Omental fat pad (tissue), 4 donors: ENCODE data around the gene GALNT13. TPM values are rescaled to one million over a fixed set of nuclear protein-coding genes. Genes with fewer than 3 reads are reported as not detected.

ENCODE experiments used
- ATAC-seq: fragments of 150-250 bp; one replicate; pipeline ENCODE4 v1.9.1; 2016; ENCODE audit warnings: mild to moderate bottlenecking, moderate library complexity; ENCODE audit not compliant: low FRiP score
- DNase-seq: peaks from one replicate; pipeline ENCODE4 v3.0.0-alpha.2; 2019; ENCODE audit warnings: low spot score
- total RNA-seq, 4 donors: library from RNA; depleted of rRNA; stranded (reverse); fragments of >200 nt; gene quantifications; one replicate each; pipeline ENCODE4 v1.1.0, GENCODE V29; 2016
- TF ChIP-seq, protein P1 (sequence below), 3 donors: fragments of 450-650 bp; IDR thresholded peaks; one replicate each; pipeline ENCODE4 v1.5.1; 2016 to 2017; ENCODE audit warnings: antibody characterized with exemption in 3 of 3, mild to moderate bottlenecking in 3 of 3, moderate library complexity in 2 of 3

GALNT13 gene
- total RNA-seq, 4 donors from 2014 or later = 0.38 to 1.8 (median 0.54) TPM

DNA sequence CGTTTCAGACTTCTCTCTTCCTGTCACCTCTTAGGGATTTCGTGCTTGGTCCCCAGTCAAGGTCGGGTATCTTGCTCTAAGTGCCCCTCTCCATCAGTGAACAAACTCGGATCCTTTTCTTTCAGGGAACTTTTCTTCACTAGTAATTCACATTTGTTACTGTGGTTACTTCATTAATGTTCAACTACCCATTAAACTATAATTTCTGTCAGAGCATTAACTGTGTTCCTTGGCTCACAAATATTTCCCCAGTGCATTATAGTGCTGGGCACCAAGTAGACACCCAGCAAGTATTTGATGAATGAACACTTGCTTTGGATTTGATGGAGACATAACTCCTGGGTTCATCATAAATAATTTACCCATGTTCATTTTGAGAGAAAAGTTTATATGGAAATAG lies 617.1 kb downstream of the GALNT13 start:
- no peak for ATAC-seq
- TF ChIP-seq, protein P1, sequence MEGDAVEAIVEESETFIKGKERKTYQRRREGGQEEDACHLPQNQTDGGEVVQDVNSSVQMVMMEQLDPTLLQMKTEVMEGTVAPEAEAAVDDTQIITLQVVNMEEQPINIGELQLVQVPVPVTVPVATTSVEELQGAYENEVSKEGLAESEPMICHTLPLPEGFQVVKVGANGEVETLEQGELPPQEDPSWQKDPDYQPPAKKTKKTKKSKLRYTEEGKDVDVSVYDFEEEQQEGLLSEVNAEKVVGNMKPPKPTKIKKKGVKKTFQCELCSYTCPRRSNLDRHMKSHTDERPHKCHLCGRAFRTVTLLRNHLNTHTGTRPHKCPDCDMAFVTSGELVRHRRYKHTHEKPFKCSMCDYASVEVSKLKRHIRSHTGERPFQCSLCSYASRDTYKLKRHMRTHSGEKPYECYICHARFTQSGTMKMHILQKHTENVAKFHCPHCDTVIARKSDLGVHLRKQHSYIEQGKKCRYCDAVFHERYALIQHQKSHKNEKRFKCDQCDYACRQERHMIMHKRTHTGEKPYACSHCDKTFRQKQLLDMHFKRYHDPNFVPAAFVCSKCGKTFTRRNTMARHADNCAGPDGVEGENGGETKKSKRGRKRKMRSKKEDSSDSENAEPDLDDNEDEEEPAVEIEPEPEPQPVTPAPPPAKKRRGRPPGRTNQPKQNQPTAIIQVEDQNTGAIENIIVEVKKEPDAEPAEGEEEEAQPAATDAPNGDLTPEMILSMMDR (IDR thresholded peaks at IDR 0.05) = no peak

DNA sequence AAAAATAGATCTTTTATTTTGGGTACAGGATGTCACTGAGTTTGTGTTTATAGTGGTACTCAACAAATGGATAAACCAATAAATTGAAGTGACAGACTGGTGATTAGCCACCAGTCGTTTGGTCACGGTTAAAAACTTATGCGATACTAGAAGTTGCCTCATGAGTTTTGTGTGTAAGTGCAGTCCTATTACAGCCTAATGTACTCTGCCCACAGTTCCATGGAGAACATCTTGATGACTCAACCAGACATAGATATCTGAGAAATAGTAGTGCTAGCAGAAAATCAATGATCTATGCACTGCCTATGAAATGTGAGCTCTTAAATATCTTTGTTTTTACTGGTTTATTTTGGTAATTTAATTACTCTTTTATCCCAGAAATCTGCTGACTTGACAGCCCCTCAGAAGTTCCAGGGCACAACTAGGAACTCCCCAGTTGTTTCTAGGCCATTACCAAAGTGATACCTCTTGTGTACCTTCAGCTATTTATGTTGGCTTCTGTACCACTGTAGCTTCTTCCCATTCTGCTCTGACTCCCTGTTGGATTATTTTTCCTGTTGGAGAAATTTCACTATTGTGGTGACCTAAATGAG lies 617.6 kb downstream of the GALNT13 start:
- DNase-seq (no peak), ATAC-seq (no peak)
- TF ChIP-seq, protein P1 (IDR thresholded peaks at IDR 0.05) = no peak

More for the DNA sequence above, 617.1 kb downstream of the GALNT13 start:
- no peak for DNase-seq

DNA sequence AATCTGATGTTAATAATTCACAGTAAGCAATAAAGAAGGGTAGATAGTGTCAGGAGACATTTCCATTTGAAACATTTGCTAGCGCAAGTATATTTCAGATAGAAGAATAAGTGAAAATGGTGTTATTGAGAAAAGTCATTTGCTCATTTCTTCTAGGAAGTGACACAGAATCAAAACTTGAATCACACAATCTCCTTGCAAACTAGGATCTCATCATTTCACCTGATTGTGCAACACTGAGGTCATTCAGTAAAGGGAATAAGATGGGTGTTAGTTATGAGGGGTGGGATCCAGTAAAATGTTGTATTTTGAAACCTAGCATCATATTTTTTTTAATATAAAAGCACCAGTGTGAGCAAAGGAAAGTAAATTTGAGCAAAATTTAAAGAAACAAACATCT lies 618.8 kb downstream of the GALNT13 start:
- TF ChIP-seq, protein P1 (IDR thresholded peaks at IDR 0.05) = no peak
- ATAC-seq (no peak), DNase-seq (no peak)

DNA sequence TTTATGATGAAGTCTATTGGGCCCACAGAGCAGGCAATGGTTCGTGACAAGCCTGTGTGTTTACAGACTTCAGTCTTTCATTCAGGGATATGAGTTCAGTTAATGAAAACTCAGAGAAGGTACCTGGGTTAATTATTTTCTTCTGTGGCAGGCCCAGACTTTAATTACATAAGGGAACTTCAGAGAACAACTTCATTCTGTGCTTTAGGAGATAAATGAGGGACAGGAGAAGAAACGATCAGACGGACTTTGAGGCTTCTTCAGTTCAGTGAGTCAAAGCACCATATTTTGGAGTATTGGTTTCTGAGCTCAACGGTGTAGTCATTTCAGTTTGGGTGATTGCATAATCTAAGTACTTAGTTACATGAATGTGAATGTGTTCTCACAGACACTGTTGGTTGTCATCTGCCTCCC lies 623.7 kb downstream of the GALNT13 start:
- ATAC-seq (no peak), DNase-seq (no peak)
- TF ChIP-seq, protein P1 (IDR thresholded peaks at IDR 0.05) = no peak

DNA sequence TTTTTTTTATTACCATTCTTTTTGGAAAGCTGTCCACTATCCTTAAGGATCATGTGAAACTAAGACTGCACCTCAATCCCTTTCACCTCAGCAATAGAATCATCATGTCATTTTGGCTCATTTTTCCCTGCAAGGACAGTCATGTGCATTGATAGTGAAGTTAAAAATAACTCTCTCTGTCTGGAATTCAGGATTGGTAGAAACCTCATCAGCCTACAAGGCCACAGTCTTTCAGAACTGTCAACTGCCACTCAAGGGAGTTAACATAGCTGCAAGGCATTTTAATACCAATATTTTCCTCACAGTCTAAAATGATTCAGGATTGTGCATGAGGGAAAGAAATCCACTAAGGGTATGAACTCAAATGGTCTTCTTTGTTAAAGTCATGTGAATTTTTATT lies 625.3 kb downstream of the GALNT13 start:
- TF ChIP-seq, protein P1 (IDR thresholded peaks at IDR 0.05) = no peak
- ATAC-seq (no peak), DNase-seq (no peak)
